GM23338 (cell line): ENCODE data around the gene NAALADL2.

Source experiments
- CREB1 ChIP-seq: fragments of 250-450 bp; sonication (Bioruptor Pico); IDR thresholded peaks from 2 replicates; pipeline ENCODE4 v1.5.0; 2020; ENCODE audit warnings: low read depth, mild to moderate bottlenecking, moderate library complexity
- EZH2 ChIP-seq: fragments of 200-600 bp; sonication (generic); IDR thresholded peaks from one replicate; pipeline ENCODE4 v1.8.0; 2017; ENCODE audit warnings: antibody characterized with exemption, mild to moderate bottlenecking, low read depth; ENCODE audit not compliant: unreplicated experiment
- EZH2phosphoT487 ChIP-seq: fragments of 200-600 bp; sonication (generic); IDR thresholded peaks from one replicate; pipeline ENCODE4 v1.8.1; 2018; ENCODE audit warnings: antibody characterized with exemption; ENCODE audit not compliant: unreplicated experiment
- JUNB ChIP-seq: IDR thresholded peaks from one replicate; pipeline ENCODE4 v1.6.1; 2016; ENCODE audit warnings: antibody characterized with exemption; ENCODE audit not compliant: unreplicated experiment
- NANOG ChIP-seq: IDR thresholded peaks from 2 replicates; pipeline ENCODE4 v1.6.1; 2016; ENCODE audit warnings: antibody characterized with exemption, borderline replicate concordance
- POLR2AphosphoS5 ChIP-seq: IDR thresholded peaks from 2 replicates; pipeline ENCODE4 v1.6.1; 2016; ENCODE audit warnings: antibody characterized with exemption, low read depth
- ZNF114 ChIP-seq: fragments of 250-450 bp; sonication (Bioruptor Pico); IDR thresholded peaks from 2 replicates; pipeline ENCODE4 v1.5.0; 2020; ENCODE audit warnings: mild to moderate bottlenecking, moderate library complexity
- ZNF331 ChIP-seq: fragments of 250-450 bp; sonication (Bioruptor Pico); IDR thresholded peaks from 2 replicates; pipeline ENCODE4 v1.5.0; 2020; ENCODE audit warnings: low read depth, mild to moderate bottlenecking, moderate library complexity
- TF ChIP-seq, protein P1 (sequence below): IDR thresholded peaks from one replicate; pipeline ENCODE4 v1.6.1; 2018; ENCODE audit warnings: antibody characterized with exemption; ENCODE audit not compliant: unreplicated experiment
- TF ChIP-seq, protein P2 (sequence below), 2 experiments: fragments of 200-600 bp in 1 of 2; sonication (generic) in 1 of 2; conservative IDR thresholded peaks; 2 replicates each; pipeline versions ENCODE4 v1.5.1 to v1.6.1; 2016 to 2017; ENCODE audit warnings: antibody characterized with exemption in 2 of 2, low read depth in 2 of 2, mild to moderate bottlenecking in 2 of 2, moderate library complexity in 1 of 2
- TF ChIP-seq, protein P3 (sequence below): fragments of 250-450 bp; sonication (Bioruptor Pico); IDR thresholded peaks from 2 replicates; pipeline ENCODE4 v1.5.0; 2020; ENCODE audit warnings: mild to moderate bottlenecking, moderate library complexity

DNA sequence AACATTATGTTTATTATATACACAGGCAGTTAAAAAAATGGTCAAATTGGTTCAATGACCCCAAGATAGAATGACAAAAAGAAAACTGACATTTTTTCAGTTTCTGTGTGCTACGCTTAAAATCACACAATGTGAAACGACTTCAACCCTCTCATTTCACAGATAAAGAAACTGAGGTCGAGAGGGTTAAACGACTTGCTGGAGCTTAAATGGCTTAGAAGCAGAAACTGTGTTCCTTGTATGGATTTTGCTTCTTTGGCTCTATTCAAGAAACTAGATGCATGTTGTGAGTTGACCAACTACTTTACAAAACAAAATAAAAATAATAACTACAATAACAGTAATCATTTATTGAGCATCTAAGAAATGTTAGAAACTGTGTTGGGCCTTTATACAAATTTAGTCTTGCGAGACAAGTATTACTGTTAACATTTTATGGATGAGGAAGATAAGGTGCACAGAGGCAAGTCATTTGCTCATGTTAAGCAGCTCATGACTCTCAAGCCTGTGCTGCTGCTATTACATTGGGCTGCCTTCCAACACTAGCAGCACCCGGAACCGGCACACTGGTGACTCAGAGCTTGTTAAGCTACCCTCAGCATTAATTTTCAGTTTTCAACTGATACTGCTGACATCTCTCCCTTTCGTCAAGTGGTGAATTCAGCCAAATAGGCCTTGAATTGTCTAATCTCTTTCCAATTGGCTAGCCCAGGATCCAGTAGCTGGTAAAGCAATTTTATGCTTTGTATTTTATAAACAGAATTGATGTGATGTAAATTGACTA, 487.6 kb downstream of the NAALADL2 start:
- TF ChIP-seq, protein P1, sequence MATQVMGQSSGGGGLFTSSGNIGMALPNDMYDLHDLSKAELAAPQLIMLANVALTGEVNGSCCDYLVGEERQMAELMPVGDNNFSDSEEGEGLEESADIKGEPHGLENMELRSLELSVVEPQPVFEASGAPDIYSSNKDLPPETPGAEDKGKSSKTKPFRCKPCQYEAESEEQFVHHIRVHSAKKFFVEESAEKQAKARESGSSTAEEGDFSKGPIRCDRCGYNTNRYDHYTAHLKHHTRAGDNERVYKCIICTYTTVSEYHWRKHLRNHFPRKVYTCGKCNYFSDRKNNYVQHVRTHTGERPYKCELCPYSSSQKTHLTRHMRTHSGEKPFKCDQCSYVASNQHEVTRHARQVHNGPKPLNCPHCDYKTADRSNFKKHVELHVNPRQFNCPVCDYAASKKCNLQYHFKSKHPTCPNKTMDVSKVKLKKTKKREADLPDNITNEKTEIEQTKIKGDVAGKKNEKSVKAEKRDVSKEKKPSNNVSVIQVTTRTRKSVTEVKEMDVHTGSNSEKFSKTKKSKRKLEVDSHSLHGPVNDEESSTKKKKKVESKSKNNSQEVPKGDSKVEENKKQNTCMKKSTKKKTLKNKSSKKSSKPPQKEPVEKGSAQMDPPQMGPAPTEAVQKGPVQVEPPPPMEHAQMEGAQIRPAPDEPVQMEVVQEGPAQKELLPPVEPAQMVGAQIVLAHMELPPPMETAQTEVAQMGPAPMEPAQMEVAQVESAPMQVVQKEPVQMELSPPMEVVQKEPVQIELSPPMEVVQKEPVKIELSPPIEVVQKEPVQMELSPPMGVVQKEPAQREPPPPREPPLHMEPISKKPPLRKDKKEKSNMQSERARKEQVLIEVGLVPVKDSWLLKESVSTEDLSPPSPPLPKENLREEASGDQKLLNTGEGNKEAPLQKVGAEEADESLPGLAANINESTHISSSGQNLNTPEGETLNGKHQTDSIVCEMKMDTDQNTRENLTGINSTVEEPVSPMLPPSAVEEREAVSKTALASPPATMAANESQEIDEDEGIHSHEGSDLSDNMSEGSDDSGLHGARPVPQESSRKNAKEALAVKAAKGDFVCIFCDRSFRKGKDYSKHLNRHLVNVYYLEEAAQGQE, result no peak
- TF ChIP-seq, protein P2, sequence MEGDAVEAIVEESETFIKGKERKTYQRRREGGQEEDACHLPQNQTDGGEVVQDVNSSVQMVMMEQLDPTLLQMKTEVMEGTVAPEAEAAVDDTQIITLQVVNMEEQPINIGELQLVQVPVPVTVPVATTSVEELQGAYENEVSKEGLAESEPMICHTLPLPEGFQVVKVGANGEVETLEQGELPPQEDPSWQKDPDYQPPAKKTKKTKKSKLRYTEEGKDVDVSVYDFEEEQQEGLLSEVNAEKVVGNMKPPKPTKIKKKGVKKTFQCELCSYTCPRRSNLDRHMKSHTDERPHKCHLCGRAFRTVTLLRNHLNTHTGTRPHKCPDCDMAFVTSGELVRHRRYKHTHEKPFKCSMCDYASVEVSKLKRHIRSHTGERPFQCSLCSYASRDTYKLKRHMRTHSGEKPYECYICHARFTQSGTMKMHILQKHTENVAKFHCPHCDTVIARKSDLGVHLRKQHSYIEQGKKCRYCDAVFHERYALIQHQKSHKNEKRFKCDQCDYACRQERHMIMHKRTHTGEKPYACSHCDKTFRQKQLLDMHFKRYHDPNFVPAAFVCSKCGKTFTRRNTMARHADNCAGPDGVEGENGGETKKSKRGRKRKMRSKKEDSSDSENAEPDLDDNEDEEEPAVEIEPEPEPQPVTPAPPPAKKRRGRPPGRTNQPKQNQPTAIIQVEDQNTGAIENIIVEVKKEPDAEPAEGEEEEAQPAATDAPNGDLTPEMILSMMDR (conservative IDR thresholded peaks at IDR 0.05; ENCODE audit: low read depth in 2 of 2), result no peak
- TF ChIP-seq POLR2AphosphoS5, result no peak
- TF ChIP-seq EZH2phosphoT487, result no peak
- TF ChIP-seq JUNB, result no peak
- TF ChIP-seq EZH2, result no peak
- TF ChIP-seq ZNF114 (CRISPR knock-in tag), result no peak
- TF ChIP-seq CREB1 (CRISPR knock-in tag), result no peak
- no peak for TF ChIP-seq NANOG
- no peak for TF ChIP-seq ZNF331 (CRISPR knock-in tag)
- TF ChIP-seq, protein P3, sequence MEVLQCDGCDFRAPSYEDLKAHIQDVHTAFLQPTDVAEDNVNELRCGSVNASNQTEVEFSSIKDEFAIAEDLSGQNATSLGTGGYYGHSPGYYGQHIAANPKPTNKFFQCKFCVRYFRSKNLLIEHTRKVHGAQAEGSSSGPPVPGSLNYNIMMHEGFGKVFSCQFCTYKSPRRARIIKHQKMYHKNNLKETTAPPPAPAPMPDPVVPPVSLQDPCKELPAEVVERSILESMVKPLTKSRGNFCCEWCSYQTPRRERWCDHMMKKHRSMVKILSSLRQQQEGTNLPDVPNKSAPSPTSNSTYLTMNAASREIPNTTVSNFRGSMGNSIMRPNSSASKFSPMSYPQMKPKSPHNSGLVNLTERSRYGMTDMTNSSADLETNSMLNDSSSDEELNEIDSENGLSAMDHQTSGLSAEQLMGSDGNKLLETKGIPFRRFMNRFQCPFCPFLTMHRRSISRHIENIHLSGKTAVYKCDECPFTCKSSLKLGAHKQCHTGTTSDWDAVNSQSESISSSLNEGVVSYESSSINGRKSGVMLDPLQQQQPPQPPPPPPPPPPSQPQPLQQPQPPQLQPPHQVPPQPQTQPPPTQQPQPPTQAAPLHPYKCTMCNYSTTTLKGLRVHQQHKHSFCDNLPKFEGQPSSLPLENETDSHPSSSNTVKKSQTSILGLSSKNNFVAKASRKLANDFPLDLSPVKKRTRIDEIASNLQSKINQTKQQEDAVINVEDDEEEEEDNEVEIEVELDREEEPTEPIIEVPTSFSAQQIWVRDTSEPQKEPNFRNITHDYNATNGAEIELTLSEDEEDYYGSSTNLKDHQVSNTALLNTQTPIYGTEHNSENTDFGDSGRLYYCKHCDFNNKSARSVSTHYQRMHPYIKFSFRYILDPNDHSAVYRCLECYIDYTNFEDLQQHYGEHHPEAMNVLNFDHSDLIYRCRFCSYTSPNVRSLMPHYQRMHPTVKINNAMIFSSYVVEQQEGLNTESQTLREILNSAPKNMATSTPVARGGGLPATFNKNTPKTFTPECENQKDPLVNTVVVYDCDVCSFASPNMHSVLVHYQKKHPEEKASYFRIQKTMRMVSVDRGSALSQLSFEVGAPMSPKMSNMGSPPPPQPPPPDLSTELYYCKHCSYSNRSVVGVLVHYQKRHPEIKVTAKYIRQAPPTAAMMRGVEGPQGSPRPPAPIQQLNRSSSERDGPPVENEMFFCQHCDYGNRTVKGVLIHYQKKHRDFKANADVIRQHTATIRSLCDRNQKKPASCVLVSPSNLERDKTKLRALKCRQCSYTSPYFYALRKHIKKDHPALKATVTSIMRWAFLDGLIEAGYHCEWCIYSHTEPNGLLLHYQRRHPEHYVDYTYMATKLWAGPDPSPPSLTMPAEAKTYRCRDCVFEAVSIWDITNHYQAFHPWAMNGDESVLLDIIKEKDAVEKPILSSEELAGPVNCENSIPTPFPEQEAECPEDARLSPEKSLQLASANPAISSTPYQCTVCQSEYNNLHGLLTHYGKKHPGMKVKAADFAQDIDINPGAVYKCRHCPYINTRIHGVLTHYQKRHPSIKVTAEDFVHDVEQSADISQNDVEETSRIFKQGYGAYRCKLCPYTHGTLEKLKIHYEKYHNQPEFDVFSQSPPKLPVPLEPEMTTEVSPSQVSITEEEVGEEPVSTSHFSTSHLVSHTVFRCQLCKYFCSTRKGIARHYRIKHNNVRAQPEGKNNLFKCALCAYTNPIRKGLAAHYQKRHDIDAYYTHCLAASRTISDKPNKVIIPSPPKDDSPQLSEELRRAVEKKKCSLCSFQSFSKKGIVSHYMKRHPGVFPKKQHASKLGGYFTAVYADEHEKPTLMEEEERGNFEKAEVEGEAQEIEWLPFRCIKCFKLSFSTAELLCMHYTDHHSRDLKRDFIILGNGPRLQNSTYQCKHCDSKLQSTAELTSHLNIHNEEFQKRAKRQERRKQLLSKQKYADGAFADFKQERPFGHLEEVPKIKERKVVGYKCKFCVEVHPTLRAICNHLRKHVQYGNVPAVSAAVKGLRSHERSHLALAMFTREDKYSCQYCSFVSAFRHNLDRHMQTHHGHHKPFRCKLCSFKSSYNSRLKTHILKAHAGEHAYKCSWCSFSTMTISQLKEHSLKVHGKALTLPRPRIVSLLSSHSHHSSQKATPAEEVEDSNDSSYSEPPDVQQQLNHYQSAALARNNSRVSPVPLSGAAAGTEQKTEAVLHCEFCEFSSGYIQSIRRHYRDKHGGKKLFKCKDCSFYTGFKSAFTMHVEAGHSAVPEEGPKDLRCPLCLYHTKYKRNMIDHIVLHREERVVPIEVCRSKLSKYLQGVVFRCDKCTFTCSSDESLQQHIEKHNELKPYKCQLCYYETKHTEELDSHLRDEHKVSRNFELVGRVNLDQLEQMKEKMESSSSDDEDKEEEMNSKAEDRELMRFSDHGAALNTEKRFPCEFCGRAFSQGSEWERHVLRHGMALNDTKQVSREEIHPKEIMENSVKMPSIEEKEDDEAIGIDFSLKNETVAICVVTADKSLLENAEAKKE (CRISPR knock-in tag), result no peak
